MG63 (cell line): ENCODE measurements around the gene BTD. TPM values are rescaled to one million over a fixed set of nuclear protein-coding genes. Genes with fewer than 3 reads are reported as not detected.

Source experiments
- DNase-seq: peaks from one replicate; pipeline ENCODE4 v3.0.0-alpha.2; 2020
- H3K27me3 ChIP-seq: fragments of 250-450 bp; sonication (Bioruptor Pico); 2 replicates; pipeline ENCODE4 v1.5.1; 2020; ENCODE audit warnings: mild to moderate bottlenecking, moderate library complexity
- H3K36me3 ChIP-seq: fragments of 250-450 bp; sonication (Bioruptor Pico); 2 replicates; pipeline ENCODE4 v1.5.1; 2020; ENCODE audit warnings: mild to moderate bottlenecking, moderate library complexity
- H3K4me3 ChIP-seq: fragments of 250-450 bp; sonication (Bioruptor Pico); 2 replicates; pipeline ENCODE4 v1.5.1; 2020; ENCODE audit warnings: mild to moderate bottlenecking, moderate library complexity
- H3K9me3 ChIP-seq: fragments of 250-450 bp; sonication (Bioruptor Pico); 2 replicates; pipeline ENCODE4 v1.5.1; 2020; ENCODE audit warnings: mild to moderate bottlenecking, moderate library complexity
- total RNA-seq: library from RNA; depleted of rRNA; stranded (reverse); fragments of >200 nt; shearing (Covaris generic); gene quantifications from 2 replicates; pipeline ENCODE4 v1.2.3, GENCODE V29; 2014; ENCODE audit warnings: low replicate concordance

Gene BTD
- total RNA-seq, 1 experiment from 2014 or later: 11.9 TPM

- no peaks in the 10 kb centered on the region for H3K9me3 ChIP-seq
- no peaks in the 10 kb centered on the region for H3K36me3 ChIP-seq
- H3K4me3 ChIP-seq: peak overlapping the region; percentile 20; the same call in 1 of the 2 replicates
- DNase-seq: peak; percentile 44
- H3K27me3 ChIP-seq: no peaks in the 10 kb centered on the region
Measured at GRCh38 chr3:15629860-15630597, 28.5 kb downstream of the BTD start.

DNA sequence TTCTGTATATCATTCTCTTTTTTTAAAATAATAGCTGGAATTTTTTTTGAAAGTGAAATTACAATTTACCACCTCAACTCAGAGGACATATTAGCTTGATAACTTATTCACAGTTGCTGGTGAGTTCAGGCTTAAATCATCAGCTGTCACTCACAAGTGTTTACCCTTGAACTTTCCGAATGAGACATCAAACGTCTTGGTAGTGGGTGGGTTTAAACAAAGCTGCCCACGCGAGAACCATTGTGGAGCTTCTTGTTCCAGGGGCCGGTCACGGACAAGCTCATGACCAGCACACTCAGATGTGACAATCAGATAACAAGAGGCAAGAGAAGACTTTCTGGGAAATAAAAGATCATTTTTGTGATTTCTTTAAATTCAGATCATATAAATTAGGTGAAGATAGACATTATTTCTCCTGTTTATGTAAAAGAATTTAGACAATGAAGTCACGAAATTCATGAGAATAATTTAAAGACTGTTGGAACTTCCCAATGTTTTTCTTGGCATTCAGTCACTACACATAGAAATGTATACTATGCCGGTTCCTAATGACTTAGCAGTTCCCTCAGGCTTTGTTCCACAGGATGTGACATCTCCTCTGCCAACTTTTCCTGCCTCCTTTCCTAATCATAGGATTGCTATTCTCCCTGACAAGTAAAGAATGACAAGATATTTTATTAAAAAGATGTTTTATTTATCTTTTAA is 29.3 kb downstream of the BTD start:
- Histone ChIP-seq H3K9me3 (no peaks in the 10 kb centered on the region), H3K36me3 (no peaks in the 10 kb centered on the region), H3K4me3 (peak overlapping the region; percentile 20; the same call in 1 of the 2 replicates), H3K27me3 (no peaks in the 10 kb centered on the region)
- DNase-seq: peak; percentile 35

DNA sequence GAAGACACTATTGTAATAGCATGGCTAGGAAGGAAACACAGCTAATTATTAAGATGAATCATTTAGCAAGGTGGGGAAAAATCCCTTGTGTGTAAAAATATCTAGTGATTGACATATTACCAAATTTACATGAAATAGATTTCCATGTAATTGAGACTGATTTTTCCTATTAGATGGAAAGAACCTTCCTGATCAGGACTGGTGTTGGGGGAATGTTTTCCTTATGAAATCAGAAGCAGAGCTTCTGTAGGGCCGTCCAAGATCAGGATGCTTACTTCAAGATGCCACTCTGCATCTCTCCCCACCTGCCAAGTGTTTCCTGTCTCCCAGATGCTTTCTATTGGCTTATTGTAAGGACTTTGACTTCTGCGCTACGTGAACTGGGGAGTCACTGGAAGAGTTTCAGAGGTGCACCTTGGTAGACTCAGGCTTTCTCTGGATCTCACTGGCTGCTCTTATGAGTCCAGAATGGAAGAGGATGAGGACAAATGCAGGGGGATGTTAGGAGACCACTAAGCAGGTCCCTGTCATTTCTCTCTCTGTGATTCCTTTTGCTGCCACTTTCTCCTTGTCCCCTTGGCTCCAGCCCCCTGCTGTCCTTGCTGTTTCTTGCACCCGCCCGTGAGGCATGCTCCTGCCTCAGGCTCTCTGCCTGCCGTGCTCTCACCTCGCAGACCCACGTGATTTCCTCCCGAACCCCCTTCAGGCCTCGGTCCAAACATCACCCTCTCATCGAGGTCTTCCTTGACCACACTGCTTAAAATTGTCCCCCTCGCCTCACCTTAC is 30.1 kb downstream of the BTD start:
- Histone ChIP-seq H3K9me3 (no peaks in the 10 kb centered on the region), H3K27me3 (no peaks in the 10 kb centered on the region), H3K36me3 (no peaks in the 10 kb centered on the region), H3K4me3 (no peak overlapping the region)
- no peak for DNase-seq

DNA sequence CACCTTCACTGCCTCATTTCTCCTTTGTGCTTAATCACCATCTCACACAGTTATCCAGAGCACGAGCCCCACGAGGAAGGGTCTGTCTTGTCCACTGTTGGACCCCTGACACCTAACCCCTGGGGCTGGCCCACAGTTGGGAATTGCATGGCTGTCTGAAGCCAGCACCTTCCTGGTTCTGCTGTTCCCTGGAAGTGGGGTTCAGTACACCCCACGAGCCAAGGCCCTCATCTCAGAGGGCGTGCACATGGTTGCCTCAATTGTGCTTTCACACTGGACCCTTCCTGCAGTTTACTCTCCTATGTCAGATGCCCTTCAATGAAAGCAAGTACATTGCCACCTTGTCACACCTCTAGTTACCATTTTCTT is 30.7 kb downstream of the BTD start:
- Histone ChIP-seq H3K9me3 (no peaks in the 10 kb centered on the region), H3K4me3 (no peak overlapping the region), H3K36me3 (no peaks in the 10 kb centered on the region), H3K27me3 (no peaks in the 10 kb centered on the region)
- no peak for DNase-seq

DNA sequence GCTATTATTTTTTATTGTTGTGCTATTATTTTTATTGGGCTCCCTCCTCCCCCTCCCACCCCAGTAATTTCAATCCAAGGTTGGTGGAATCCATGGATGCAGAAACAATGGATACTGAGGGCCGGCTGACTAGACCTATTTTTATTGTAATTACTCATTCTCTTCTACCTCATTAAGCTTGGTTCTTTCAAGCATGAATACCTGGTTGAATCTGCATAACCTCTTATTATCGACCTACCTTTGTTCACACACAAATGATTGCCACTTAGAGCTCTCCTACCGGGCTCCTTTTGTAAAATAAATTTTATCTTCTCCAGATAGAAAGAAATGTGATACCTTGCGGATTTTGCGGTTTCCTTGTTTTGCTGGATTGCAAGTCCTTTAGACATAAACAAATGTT is 31.6 kb downstream of the BTD start:
- H3K4me3 ChIP-seq: no peak overlapping the region
- H3K27me3 ChIP-seq: no peaks in the 10 kb centered on the region
- no peak for DNase-seq
- H3K36me3 ChIP-seq: no peaks in the 10 kb centered on the region
- no peaks in the 10 kb centered on the region for H3K9me3 ChIP-seq

GRCh38 chr3:15633766-15634598 is 32.4 kb downstream of the BTD start:
- no peaks in the 10 kb centered on the region for H3K9me3 ChIP-seq
- peak; percentile 57 for DNase-seq

GRCh38 chr3:15634671-15635070 is 33.1 kb downstream of the BTD start:
- Histone ChIP-seq H3K4me3 (no peak overlapping the region), H3K36me3 (no peaks in the 10 kb centered on the region), H3K27me3 (no peaks in the 10 kb centered on the region), H3K9me3 (no peaks in the 10 kb centered on the region)
- DNase-seq: no peak

More at GRCh38 chr3:15633766-15634598, 32.4 kb downstream of the BTD start:
- H3K27me3 ChIP-seq: no peaks in the 10 kb centered on the region
- H3K36me3 ChIP-seq: no peaks in the 10 kb centered on the region
- H3K4me3 ChIP-seq: no peak overlapping the region

- no peaks in the 10 kb centered on the region for H3K36me3 ChIP-seq
- no peak for DNase-seq
- H3K9me3 ChIP-seq: no peaks in the 10 kb centered on the region
- H3K27me3 ChIP-seq: no peaks in the 10 kb centered on the region
- H3K4me3 ChIP-seq: no peak overlapping the region
Measured at GRCh38 chr3:15635121-15635661, 33.6 kb downstream of the BTD start.

GRCh38 chr3:15636028-15636709 is 34.6 kb downstream of the BTD start:
- Histone ChIP-seq H3K9me3 (no peaks in the 10 kb centered on the region), H3K4me3 (no peak overlapping the region), H3K27me3 (no peaks in the 10 kb centered on the region), H3K36me3 (no peaks in the 10 kb centered on the region)
- peak; percentile 68 for DNase-seq

DNA sequence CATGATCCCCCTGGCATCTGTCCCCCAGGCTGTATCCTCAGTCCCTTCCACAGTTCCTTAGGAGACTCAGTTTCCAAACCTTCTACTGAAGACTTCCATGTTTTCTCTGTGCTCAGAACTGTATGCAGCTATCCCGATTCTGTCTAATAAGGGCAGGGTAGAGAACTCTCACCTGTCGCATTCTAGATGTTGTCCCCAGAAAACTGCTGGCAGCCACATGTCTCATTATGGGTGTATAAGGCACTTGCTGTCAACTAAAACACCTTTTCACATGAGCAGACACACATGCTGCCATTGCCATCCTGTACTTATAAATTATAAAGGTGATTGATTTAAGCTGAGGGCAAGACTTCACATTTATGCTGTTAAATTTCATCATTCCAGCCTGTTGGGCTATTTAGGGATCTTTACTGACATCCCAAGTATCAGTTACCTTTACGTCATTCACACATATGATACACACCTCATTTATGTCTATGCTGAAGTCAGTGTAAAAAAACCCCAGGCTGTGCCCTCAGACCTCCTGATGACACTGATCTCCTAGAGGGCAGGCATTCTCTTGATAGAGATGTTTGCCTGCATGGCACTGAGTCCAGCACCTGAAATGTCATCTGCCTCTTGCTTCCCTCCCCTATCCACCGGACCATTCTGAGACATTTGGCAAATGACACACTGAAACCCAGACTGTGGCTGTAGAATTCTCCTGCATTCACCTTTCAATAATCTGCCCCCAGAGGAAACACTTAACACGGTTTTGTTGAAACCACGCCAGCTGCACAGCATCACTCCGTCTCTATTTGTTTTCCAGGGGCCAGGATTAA is 35.8 kb downstream of the BTD start:
- Histone ChIP-seq H3K9me3 (no peaks in the 10 kb centered on the region), H3K4me3 (no peak overlapping the region), H3K36me3 (no peaks in the 10 kb centered on the region), H3K27me3 (no peaks in the 10 kb centered on the region)
- no peak for DNase-seq

- no peak overlapping the region for H3K4me3 ChIP-seq
- H3K27me3 ChIP-seq: no peaks in the 10 kb centered on the region
- no peaks in the 10 kb centered on the region for H3K36me3 ChIP-seq
- no peaks in the 10 kb centered on the region for H3K9me3 ChIP-seq
- no peak for DNase-seq
Measured at GRCh38 chr3:15638193-15638890, 36.8 kb downstream of the BTD start.

GRCh38 chr3:15638891-15639262 is 37.3 kb downstream of the BTD start:
- Histone ChIP-seq H3K36me3 (no peaks in the 10 kb centered on the region), H3K9me3 (no peaks in the 10 kb centered on the region), H3K4me3 (no peak overlapping the region), H3K27me3 (no peaks in the 10 kb centered on the region)
- DNase-seq: no peak

GRCh38 chr3:15645246-15645645 is 43.7 kb downstream of the BTD start:
- Histone ChIP-seq H3K4me3 (no peak overlapping the region), H3K36me3 (no peaks in the 10 kb centered on the region), H3K9me3 (no peaks in the 10 kb centered on the region), H3K27me3 (no peaks in the 10 kb centered on the region)
- DNase-seq: no peak

DNA sequence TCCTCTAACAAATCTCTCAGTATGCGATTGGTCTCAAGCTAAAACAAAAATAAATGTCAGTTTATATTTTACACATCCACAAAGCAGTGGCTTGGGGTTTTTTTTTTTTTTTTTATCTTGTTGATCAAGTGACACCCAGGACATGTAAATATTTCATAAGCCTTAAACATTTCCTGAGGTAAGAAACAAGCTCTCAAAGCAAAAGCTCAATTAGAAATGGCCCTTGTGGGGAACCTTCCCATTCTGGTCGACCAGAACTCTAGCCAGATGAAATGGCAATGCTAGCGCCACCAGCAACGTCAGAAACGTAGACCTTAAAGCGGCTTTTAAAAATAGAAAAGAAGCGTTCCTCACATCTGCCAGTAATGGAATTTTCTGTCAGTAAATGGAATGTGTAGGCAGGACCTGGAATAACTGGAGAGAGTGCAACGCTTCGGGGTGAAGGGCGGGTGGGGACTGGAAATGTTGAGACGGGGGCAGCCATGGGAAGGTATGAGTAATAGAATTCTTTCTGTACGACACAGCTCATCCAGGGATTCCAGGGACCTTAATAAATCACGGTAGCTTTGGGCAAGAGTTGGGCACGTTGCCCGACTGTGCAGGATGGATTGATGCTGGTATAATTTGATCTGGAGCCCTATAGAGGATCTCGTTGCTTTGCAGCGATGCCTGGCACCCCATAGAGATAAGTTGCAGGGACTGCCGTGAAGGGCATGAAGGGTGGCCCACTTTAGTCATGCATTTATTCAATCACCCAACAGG is 44.4 kb downstream of the BTD start:
- Histone ChIP-seq H3K27me3 (no peaks in the 10 kb centered on the region), H3K9me3 (no peaks in the 10 kb centered on the region), H3K4me3 (no peak overlapping the region), H3K36me3 (no peaks in the 10 kb centered on the region)
- DNase-seq: peak; percentile 84
